ENCODE results near the gene MTIF3. TPM values are rescaled to one million over a fixed set of nuclear protein-coding genes. Genes with fewer than 3 reads are reported as not detected.

Gene MTIF3
- polyA plus RNA-seq, 1 experiment: 72.5 TPM

DNA sequence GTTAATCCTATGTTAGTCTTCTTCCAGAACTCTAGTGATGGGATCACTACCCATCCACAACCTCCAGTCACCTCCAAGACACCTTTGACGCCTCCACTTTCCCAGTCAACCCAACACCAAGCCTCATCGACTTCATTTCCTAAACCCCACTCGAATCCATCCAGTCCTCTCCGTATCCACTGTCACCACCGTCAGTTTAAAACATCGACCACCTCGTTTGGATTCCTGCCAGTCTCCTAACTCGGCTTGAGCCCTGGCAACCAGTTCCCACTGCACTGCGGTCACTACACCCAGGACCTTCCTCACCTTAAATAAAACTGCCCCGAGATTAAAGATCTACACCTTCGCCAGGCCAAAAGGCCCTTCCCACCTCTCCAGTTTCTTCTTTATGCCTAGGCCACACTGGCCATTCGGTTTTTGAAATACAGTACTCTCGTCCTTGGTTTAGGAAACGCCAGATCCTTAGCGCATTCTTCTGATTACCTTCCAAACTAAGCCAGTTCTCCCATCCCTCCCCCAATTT, 1.2 kb downstream of the MTIF3 start:
- ChIA-PET POLR2A (no interaction called here), CTCF (interaction anchor here (1.1 to 3.8 kb wide), 6 partner anchors 70 to 381 kb away, joined by 3 to 22 read pairs (median 6); no protein-coding TSS in a partner anchor)

DNA sequence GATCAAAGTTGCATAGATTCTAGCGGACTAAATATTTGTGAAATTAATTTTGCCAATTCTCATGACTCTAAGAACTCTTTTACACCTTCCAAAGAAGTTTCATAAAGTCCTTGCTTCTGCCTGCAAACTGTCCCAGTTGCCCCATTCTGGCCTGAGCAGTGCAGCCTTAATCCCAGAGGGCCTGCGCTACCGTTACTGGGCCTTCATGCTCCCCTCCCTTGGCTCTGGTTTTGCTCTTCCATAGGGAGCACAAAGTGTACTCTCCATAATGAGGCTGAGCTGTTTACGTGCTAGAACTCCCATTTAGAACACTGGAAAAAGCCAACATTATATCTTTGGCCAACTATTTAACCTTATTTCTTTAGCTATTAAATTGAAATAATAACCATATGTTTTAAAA, 2.1 kb downstream of the MTIF3 start:
- ChIA-PET POLR2A (no interaction called here), CTCF (interaction anchor here (1.1 to 3.8 kb wide), 5 partner anchors 69 to 378 kb away, joined by 3 to 22 read pairs (median 7); no protein-coding TSS in a partner anchor)
- H3K27ac ChIP-seq (ENCODE audit: low read depth, low read length): no peak overlapping the region
- peaks cover 4% of the 10 kb centered on the region for H3K27me3 ChIP-seq (ENCODE audit: control insufficient read depth, insufficient read depth, low read length)
- DNase-seq (ENCODE audit: low read depth, low spot score): no peak
- H3K4me3 ChIP-seq (ENCODE audit: low read depth, low read length): no peak overlapping the region
- no peak for TF ChIP-seq CTCF (IDR thresholded peaks at IDR 0.05; ENCODE audit: low read depth, low read length)
- peaks cover 6% of the 10 kb centered on the region; the same call in 1 of the 2 replicates for H3K9me3 ChIP-seq (ENCODE audit: control insufficient read depth, insufficient read depth, low read length)

More for the DNA sequence above, 1.2 kb downstream of the MTIF3 start:
- Histone ChIP-seq H3K9me3 (ENCODE audit: control insufficient read depth, insufficient read depth, low read length) (peaks cover 6% of the 10 kb centered on the region; the same call in 1 of the 2 replicates), H3K27ac (ENCODE audit: low read depth, low read length) (no peak overlapping the region), H3K27me3 (ENCODE audit: control insufficient read depth, insufficient read depth, low read length) (peaks cover 7% of the 10 kb centered on the region), H3K4me3 (ENCODE audit: low read depth, low read length) (peak overlapping the region; percentile 86)
- no peak for DNase-seq (ENCODE audit: low read depth, low spot score)
- TF ChIP-seq CTCF (IDR thresholded peaks at IDR 0.05; ENCODE audit: low read depth, low read length): no peak

DNA sequence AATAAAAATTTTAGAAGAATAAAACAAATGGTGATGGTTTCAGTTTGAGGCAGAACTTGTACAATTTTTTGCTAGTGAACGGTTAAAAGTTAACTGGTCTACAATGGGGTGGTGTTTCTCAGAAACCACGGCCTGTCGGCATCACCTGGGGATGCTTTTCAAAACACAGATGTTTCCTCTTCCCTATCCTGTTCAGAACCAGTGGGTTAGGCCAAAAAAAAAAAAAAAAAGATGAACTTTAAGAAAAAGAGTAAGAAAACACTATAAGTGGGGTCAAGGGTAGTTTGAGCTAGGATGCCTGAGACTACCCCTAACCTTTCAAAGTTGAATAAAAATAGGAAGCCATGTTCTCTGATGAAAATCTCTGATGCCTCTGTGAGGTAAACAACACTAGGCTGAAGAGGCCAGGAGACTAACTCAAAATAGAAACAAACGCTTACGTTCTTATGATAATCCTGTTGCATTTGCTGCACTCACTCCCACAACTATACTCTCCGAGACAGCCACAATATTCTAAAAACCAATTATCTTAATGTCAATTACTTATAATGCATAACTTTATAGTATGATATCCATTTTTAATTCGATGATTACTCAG, 3.3 kb downstream of the MTIF3 start:
- H3K27me3 ChIP-seq (ENCODE audit: control insufficient read depth, insufficient read depth, low read length): peaks cover 4% of the 10 kb centered on the region
- no peak for DNase-seq (ENCODE audit: low read depth, low spot score)
- no peak overlapping the region for H3K27ac ChIP-seq (ENCODE audit: low read depth, low read length)
- ChIA-PET POLR2A (no interaction called here), CTCF (interaction anchor here (0.6 to 1.8 kb wide), 3 partner anchors 15 to 72 kb away, joined by 3 to 7 read pairs (median 5); no protein-coding TSS in a partner anchor)
- H3K4me3 ChIP-seq (ENCODE audit: low read depth, low read length): no peak overlapping the region
- H3K9me3 ChIP-seq (ENCODE audit: control insufficient read depth, insufficient read depth, low read length): peaks cover 6% of the 10 kb centered on the region; the same call in 1 of the 2 replicates
- no peak for TF ChIP-seq CTCF (IDR thresholded peaks at IDR 0.05; ENCODE audit: low read depth, low read length)

GRCh38 chr13:27442797-27443196, 7.6 kb downstream of the MTIF3 start:
- H3K27ac ChIP-seq (ENCODE audit: low read depth, low read length): no peak overlapping the region
- TF ChIP-seq CTCF (IDR thresholded peaks at IDR 0.05; ENCODE audit: low read depth, low read length): no peak
- no peak overlapping the region for H3K4me3 ChIP-seq (ENCODE audit: low read depth, low read length)
- ChIA-PET POLR2A (no interaction called here), CTCF (interaction anchor here (0.8 to 3.3 kb wide), 4 partner anchors 64 to 384 kb away, joined by 3 to 11 read pairs (median 5); no protein-coding TSS in a partner anchor)
- DNase-seq (ENCODE audit: low read depth, low spot score): no peak
- H3K27me3 ChIP-seq (ENCODE audit: control insufficient read depth, insufficient read depth, low read length): no peaks in the 10 kb centered on the region
- H3K9me3 ChIP-seq (ENCODE audit: control insufficient read depth, insufficient read depth, low read length): no peaks in the 10 kb centered on the region

GRCh38 chr13:27442071-27442647, 8.2 kb downstream of the MTIF3 start:
- Histone ChIP-seq H3K27ac (ENCODE audit: low read depth, low read length) (no peak overlapping the region), H3K27me3 (ENCODE audit: control insufficient read depth, insufficient read depth, low read length) (no peaks in the 10 kb centered on the region), H3K9me3 (ENCODE audit: control insufficient read depth, insufficient read depth, low read length) (no peaks in the 10 kb centered on the region), H3K4me3 (ENCODE audit: low read depth, low read length) (no peak overlapping the region)
- CTCF ChIA-PET: interaction anchor here (0.8 to 0.9 kb wide), 2 partner anchors 80 to 384 kb away, joined by 3 read pairs; no protein-coding TSS in a partner anchor
- POLR2A ChIA-PET: no interaction called here
- DNase-seq (ENCODE audit: low read depth, low spot score): no peak
- TF ChIP-seq CTCF (IDR thresholded peaks at IDR 0.05; ENCODE audit: low read depth, low read length): no peak
